ENCODE results near the gene RAP1GAP2.

The RAP1GAP2 gene

DNA sequence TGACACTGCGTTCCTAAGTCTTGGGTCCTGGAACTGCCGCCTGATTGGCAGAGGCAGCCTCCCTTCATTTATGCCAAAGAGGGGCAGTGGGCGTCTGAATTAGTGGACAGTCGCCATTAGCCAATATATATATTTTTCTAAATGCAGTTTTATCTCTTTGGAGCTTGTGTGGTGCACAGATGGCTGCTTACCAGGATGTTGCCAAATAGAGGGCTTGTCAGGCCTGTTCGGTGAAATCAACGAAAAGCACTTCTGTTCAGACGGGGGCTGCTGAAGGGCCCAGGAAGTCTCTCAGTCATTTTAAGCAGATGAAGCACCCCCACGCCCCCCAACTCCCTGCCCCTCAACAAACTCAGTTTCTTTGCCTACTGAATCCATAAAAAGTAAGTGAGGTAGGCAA, 66.0 kb downstream of the RAP1GAP2 start:
- no peak for DNase-seq (ENCODE audit: low spot score)
- TF ChIP-seq CTCF (IDR thresholded peaks at IDR 0.05; ENCODE audit: extremely low read depth, missing control alignments) = no peak

DNA sequence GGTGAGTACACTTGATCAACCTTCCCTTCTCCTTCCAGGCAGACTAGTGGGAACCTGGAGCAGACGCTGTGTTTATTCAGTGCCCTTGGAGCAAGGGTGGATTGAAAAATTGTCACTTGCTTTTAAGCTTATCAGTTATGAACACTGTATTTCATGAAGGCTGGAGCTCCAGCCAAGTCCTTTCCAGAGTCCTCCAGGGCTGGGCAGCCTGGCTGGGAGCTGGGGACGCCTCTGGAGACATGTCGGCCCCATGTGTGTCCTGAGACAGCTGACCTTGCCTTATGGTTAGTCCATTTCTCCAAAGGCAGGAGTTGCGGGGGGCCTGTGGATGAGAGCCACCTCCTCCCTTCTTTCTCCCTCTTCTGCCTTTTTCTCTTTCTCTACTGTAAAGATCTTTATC, 67.0 kb downstream of the RAP1GAP2 start:
- DNase-seq (ENCODE audit: low spot score) = no peak
- no peak for TF ChIP-seq CTCF (IDR thresholded peaks at IDR 0.05; ENCODE audit: extremely low read depth, missing control alignments)

DNA sequence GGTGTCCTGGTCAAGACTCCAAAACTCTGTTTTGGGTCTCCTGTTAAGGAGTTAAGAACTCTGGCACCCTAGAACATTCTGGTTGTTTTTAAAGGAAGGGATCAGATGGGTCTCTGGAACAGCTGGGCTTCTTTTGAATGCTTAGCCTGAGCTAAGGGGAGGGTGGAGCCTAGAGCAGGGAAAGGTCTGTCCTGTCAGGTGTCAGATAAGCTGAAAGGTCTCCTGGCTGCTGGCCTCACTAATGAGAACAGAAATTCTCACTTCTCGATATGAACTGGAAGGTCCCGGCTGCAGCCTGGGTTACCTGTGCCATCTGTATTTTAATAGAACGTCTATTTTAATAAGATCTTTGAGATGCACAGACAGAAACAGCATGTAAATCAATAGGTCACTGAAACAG, 69.0 kb downstream of the RAP1GAP2 start:
- TF ChIP-seq CTCF (IDR thresholded peaks at IDR 0.05; ENCODE audit: extremely low read depth, missing control alignments) = no peak
- no peak for DNase-seq (ENCODE audit: low spot score)

DNA sequence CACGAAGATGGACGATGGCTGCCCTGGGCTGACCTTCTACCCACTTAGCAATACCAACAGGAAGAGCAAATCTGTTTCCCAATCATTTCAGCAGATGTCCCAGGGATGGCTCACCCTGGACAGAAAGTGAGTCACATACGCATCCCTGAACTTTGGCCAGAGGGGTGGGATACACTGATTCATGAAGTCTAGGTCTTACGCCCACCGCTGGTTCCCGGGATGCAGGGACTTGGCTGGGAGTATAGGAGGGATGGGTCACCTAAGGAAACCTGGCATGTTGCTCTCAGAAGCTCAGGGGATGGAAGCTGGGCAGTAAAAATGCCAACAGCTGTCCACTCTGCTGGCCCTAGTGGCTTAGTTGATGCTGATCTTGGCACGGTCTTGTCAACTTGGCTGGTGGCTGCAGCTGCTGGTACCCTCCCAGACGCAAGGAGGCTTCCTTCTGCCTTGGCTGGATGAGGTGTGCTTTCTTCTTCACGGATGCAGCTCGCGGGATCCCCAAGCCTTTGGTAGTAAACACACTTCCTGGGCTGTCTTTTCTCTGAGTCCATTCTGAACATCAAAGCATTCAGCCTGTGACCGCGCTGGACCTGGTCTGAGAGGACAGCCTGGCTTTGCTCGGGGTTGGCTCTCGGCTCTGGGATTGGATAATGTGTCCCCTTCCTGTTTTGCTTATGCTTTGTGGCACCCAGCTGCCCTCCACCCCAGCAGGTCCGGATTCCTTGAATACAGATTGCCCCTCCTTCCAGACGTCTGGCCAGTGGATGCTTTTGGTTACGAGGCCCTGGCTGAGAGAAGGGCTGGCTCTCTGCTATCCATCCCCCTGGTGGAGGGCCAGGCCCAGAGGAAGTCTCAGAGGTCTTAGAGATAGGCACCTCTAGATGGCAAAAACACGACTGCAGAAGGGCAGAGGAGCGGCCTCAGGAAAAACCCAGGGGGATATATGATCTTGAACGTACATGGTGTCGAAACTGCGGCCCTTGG, 71.5 kb downstream of the RAP1GAP2 start:
- TF ChIP-seq CTCF (IDR thresholded peaks at IDR 0.05; ENCODE audit: extremely low read depth, missing control alignments) = no peak

GRCh38 chr17:2869604-2870003, 73.4 kb downstream of the RAP1GAP2 start:
- no peak for TF ChIP-seq CTCF (IDR thresholded peaks at IDR 0.05; ENCODE audit: extremely low read depth, missing control alignments)

More for the DNA sequence above, 71.5 kb downstream of the RAP1GAP2 start:
- no peak for DNase-seq (ENCODE audit: low spot score)

DNA sequence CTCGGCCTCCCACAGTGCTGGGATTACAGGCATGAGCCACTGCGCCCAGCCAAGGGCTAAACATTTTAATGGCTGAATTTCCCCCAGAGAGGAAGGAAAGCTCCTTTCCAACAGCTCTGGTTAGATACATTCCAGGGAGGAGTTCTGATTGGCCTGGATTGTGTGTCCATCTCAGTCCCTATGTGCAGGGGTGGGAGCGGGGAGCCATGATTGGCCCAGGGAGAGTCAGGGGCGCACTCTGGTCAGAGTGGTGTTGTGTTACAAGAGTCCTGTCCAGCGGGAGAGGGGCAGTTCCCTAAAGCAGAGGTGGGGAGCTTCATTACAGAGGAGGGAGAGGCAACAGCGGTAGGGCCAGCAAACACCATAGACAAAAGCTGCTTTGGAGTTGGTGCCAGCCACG, 75.0 kb downstream of the RAP1GAP2 start:
- no peak for DNase-seq (ENCODE audit: low spot score)
- no peak for TF ChIP-seq CTCF (IDR thresholded peaks at IDR 0.05; ENCODE audit: extremely low read depth, missing control alignments)

More at GRCh38 chr17:2869604-2870003, 73.4 kb downstream of the RAP1GAP2 start:
- no peak for DNase-seq (ENCODE audit: low spot score)

DNA sequence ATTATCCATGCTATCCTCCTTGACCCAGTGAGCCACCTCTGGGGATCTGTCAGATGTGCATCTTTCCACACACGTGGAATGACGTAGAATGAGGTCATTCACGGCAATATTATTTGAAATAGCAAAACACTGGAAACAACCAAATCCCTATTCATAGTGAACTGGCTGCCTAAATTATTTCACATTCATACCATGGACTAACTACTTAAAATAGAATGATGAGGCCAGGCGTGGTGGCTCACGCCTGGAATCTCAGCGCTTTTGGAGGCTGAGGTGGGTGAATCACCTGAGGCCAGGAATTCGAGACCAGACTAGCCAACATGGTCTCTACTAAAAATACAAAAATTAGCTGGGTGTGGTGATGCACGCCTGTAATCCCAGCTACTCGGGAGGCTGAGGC, 75.5 kb downstream of the RAP1GAP2 start:
- TF ChIP-seq CTCF (IDR thresholded peaks at IDR 0.05; ENCODE audit: extremely low read depth, missing control alignments) = no peak
- DNase-seq (ENCODE audit: low spot score) = no peak
